BLaER1 treated with 17β-estradiol and CSF1 and Interleukin-3, amounts not matched to agents 10 nM and 100 nM (cell line): ENCODE results near the gene WDFY2.

Experiments
- H3K27ac ChIP-seq, 11 experiments: shearing (Covaris generic); formaldehyde crosslinking; 2 replicates each; pipeline ENCODE4 v1.8.1; 2022
- H3K27me3 ChIP-seq, 11 experiments: shearing (Covaris generic); formaldehyde crosslinking; 2 replicates each; pipeline ENCODE4 v1.8.1; 2022
- H3K36me3 ChIP-seq, 11 experiments: shearing (Covaris generic); formaldehyde crosslinking; 2 replicates each; pipeline ENCODE4 v1.8.1; 2022
- H3K4me1 ChIP-seq, 10 experiments: shearing (Covaris generic); formaldehyde crosslinking; 2 replicates each; pipeline ENCODE4 v1.8.1; 2022
- H3K4me2 ChIP-seq, 11 experiments: shearing (Covaris generic); formaldehyde crosslinking; 2 replicates each; pipeline ENCODE4 v1.8.1; 2022
- H3K4me3 ChIP-seq, 10 experiments: shearing (Covaris generic); formaldehyde crosslinking; 2 replicates each; pipeline ENCODE4 v1.8.1; 2022
- H3K9ac ChIP-seq, 11 experiments: shearing (Covaris generic); formaldehyde crosslinking; 2 replicates each; pipeline ENCODE4 v1.8.1; 2022
- H3K9me3 ChIP-seq, 11 experiments: shearing (Covaris generic); formaldehyde crosslinking; replicated peaks in 1 of 11; 2 replicates each; pipeline ENCODE4 v1.8.1; 2022
- H4K20me1 ChIP-seq, 11 experiments: shearing (Covaris generic); formaldehyde crosslinking; 2 replicates each; pipeline ENCODE4 v1.8.1; 2022
- Cebpa-rat ChIP-seq, 11 experiments: shearing (Covaris generic); IDR thresholded peaks; 2 replicates each; pipeline ENCODE4 v1.8.1; 2022

The WDFY2 gene

DNA sequence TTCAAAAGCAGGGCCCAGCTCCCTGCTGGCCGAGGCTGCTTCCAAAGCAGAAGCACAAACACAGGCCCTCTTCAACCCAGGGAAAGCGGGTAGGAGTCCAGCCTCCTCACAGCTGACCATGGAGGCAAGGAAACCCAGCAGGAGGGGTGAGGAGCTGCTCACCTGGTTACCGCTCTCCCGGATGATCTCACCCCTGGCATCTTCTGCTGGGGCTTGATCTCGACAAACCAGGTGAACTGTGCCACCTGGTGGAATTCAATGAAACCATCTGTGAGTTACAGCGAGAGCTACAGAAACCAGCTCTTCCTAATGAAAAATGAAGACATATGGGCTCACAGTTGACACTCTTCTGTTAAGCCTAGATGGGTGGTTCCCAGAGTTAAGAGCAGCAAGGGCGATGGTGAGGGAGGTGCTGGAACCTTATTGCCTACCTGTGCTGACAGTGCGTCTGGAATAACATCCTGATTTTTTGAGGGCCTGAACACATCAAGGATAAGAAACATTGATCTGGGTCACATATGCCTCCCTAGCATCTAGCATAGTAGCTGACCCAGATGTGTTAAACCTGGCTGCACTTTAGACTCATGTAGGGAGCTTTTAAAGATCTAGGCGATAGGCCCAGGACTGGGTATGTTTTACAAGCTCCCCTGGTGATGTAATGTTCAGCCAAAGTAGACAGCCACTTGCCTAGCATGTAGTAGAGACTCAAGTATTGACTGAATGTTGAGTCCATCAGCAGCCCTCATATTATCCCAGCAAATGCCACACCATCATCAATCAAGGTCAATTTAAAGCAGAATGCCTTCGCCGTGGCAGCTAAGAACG lies 213.6 kb downstream of the WDFY2 start:
- peaks cover 0 to 4% (median 0%) of the 10 kb centered on the region in 11 experiments; a peak in 2 of 22 replicates for H4K20me1 ChIP-seq
- no peak overlapping the region for H3K27ac ChIP-seq
- H3K9me3 ChIP-seq: no peaks in the 10 kb centered on the region
- H3K36me3 ChIP-seq: no peaks in the 10 kb centered on the region
- H3K9ac ChIP-seq: no peak overlapping the region
- no peak for TF ChIP-seq Cebpa-rat (IDR thresholded peaks at IDR 0.05)
- no peak overlapping the region for H3K4me2 ChIP-seq
- no peak overlapping the region for H3K4me3 ChIP-seq
- peaks cover 0 to 5% (median 0%) of the 10 kb centered on the region in 11 experiments; a peak in 1 of 22 replicates for H3K27me3 ChIP-seq
- peaks cover 51 to 61% (median 54%) of the 10 kb centered on the region in 10 experiments for H3K4me1 ChIP-seq

DNA sequence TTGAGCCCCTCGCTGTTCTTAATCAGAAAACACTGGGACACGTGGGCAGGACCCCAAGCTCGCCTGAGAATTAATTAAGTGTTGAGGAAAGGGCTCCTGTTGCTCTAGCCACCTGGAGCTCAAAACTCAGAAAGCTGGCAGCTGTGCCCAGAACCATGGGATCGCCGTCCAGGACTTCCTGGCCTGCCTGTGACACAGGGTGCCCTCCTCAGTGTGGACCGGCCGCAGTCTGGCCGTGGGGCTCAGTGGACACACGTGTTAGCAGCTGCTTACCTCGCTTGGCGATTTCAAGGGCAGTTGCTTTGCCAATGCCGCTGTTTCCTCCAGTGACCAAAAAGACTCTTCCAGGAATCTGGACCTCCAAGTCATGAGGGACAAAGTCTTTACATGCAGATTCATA lies 215.0 kb downstream of the WDFY2 start:
- Histone ChIP-seq H3K9me3 (no peaks in the 10 kb centered on the region), H3K4me1 (peaks cover 43 to 53% (median 48%) of the 10 kb centered on the region in 10 experiments), H3K4me2 (no peak overlapping the region), H3K27ac (no peak overlapping the region), H3K4me3 (no peak overlapping the region), H3K36me3 (no peaks in the 10 kb centered on the region), H3K27me3 (peaks cover 0 to 5% (median 0%) of the 10 kb centered on the region in 11 experiments; a peak in 1 of 22 replicates), H3K9ac (no peak overlapping the region), H4K20me1 (no peaks in the 10 kb centered on the region; a peak in 2 of 22 replicates)
- TF ChIP-seq Cebpa-rat (IDR thresholded peaks at IDR 0.05): no peak

DNA sequence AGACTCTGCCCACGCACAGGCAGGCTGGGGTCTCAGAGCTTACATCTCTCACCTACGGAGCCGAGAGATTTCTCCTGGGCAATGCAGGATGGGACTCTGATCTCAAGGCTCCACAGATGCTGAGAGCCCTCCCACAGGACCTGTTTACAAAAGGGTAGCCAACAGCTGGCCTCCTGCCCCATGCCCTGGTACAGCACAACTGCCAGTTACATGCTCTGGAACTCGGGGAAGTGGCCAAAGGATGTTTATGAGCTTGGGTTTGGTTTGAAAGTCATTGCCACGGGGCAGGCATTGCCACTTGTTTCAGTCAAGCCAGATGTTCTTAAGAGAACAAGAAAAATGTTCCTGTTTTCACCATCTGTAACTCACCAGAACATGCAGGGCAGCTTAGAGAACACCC lies 216.2 kb downstream of the WDFY2 start:
- Histone ChIP-seq H3K27me3 (peaks cover 0 to 5% (median 0%) of the 10 kb centered on the region in 11 experiments; a peak in 1 of 22 replicates), H3K4me1 (peaks cover 41 to 52% (median 47%) of the 10 kb centered on the region in 10 experiments), H3K36me3 (no peaks in the 10 kb centered on the region), H3K4me3 (no peak overlapping the region), H3K9ac (no peak overlapping the region), H3K27ac (no peak overlapping the region), H3K4me2 (peak overlapping the region; percentile 6 to 94 (median 30); a peak in 16 of 22 replicates), H3K9me3 (no peaks in the 10 kb centered on the region), H4K20me1 (no peaks in the 10 kb centered on the region; a peak in 1 of 22 replicates)
- no peak for TF ChIP-seq Cebpa-rat (IDR thresholded peaks at IDR 0.05)

DNA sequence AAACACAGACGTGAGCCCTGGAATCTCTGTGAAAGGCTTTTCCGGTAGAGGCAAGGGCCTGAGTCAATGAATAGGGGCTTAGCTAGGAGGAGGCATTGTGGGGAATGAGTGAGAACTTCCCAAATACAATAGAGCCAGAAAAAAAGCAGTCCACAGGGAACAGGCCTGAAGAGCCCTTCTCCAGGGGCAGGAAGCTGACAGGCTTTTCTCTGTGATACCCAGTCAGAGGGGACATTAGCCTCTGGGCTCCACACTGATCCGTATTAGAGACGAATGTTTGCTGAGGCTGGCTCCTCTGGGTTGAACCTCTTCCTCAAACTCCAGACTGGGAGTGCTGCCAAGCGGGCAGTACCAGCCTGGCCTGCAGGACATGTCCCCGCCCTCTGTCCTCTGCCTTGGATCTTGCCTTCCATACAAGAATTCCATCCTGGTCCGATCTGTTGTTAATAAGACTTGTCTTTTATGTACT lies 217.4 kb downstream of the WDFY2 start:
- no peaks in the 10 kb centered on the region for H3K36me3 ChIP-seq
- no peaks in the 10 kb centered on the region for H3K9me3 ChIP-seq
- H3K27ac ChIP-seq: peak overlapping the region in 2 of 11 experiments; percentile 35 to 97; a peak in 4 of 22 replicates
- H3K4me2 ChIP-seq: peak overlapping the region in 9 of 11 experiments; percentile 4 to 98 (median 91); a peak in 15 of 22 replicates
- no peak overlapping the region for H3K4me3 ChIP-seq
- H4K20me1 ChIP-seq: no peaks in the 10 kb centered on the region; a peak in 1 of 22 replicates
- H3K4me1 ChIP-seq: peaks cover 40 to 60% (median 53%) of the 10 kb centered on the region in 10 experiments
- H3K9ac ChIP-seq: peak overlapping the region in 2 of 11 experiments; percentile 29 to 35; a peak in 2 of 22 replicates
- no peak for TF ChIP-seq Cebpa-rat (IDR thresholded peaks at IDR 0.05)
- peaks cover 0 to 5% (median 0%) of the 10 kb centered on the region in 11 experiments; a peak in 1 of 22 replicates for H3K27me3 ChIP-seq

DNA sequence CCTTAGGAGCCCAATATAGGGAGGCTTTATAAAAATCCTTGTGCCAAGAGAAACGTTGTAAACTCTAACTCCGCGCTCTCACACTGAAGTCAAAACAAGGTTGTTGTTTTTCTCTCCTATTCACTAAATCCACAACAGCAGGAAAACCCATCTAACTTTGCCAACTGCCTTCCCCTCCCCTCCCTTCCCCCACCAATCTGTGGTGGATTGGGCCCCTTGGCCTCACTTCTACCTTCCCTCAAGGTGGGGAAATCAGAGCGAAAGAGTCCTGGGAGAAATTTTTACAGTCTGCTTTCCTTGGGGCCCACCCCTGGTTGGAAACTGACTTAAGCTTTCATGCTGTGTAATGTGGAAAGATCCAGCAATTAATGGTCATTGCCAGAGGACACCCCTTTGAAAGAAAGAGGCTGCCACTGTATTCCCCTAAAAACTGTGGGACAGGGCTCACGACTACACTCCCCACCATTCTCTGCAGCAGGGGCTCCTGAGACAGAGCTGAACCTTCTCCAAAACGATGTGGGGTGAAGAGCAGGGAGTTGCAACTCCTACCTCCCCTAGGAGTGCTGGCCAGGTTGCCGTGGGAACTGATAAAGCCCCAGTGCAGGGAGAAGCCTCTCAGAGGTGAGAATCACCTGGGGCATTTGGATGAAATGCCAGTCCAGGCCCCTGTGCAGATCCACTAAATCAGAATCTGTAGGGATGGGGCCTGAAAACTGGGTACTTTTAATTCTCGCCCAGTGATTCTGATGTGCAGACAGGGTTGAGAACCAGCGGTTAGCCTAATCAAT lies 218.6 kb downstream of the WDFY2 start:
- Histone ChIP-seq H3K27ac (peak overlapping the region; percentile 93 to 99 (median 97)), H3K36me3 (no peaks in the 10 kb centered on the region), H3K9ac (peak overlapping the region; percentile 90 to 99 (median 95)), H3K4me2 (peak overlapping the region; percentile 84 to 98 (median 91)), H3K4me1 (peaks cover 40 to 64% (median 54%) of the 10 kb centered on the region in 10 experiments), H3K4me3 (peak overlapping the region; percentile 70 to 84 (median 76)), H3K27me3 (peaks cover 0 to 5% (median 0%) of the 10 kb centered on the region in 11 experiments; a peak in 1 of 22 replicates), H4K20me1 (no peaks in the 10 kb centered on the region; a peak in 1 of 22 replicates), H3K9me3 (no peaks in the 10 kb centered on the region)
- TF ChIP-seq Cebpa-rat (IDR thresholded peaks at IDR 0.05): no peak

DNA sequence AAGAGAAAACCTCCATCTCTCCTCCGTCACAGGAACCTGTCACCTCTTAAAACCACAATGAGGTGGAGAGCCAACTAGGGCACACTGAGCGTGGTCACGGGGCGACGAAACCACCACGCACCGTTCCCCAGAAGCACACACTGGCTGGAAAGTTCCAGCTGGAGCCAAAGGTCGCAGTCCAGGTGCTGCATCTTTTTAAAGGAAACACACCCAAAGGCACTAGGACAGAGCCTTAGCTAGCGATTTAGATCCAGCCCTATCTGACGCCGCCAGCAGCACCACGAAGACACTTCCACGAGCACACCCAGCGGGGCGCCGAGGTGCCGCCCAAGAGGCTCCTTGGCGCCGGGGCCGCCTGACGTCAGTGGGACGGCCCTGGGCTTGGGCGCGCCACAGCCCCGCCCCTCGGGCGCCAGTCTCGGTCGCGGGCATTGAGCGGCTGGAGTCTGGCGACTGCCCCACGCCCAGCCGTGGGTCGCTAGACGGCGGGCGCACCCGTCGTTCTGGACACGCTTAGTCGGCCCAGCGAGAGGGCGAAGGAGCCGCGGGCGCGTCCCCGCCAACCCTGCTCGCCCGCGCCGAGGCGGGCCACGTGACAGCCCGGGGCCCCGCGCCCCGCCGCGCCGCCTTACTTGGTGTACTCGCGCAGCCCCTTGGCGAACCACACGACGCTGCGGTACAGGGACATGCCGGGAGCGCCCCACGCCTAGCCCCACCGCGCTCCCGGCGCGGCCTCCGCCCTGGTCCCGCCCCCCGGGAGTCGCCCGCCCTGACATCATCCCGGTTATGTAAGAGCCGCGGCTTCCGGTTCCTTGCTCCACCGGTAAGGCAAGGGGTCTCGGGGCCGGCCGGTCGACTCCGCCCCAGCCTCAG lies 219.4 kb downstream of the WDFY2 start, which contains the start of gene DHRS12:
Gene DHRS12 (minus strand): TSS at position 742 of the 873 bp plus-strand sequence. CDS start 4,504 bp downstream, outside the sequence.
- Histone ChIP-seq H4K20me1 (no peaks in the 10 kb centered on the region; a peak in 1 of 22 replicates), H3K4me3 (peak within 1 kb of the TSS; percentile 70 to 84 (median 76)), H3K36me3 (no peaks in the 10 kb centered on the region), H3K9ac (peak within 1 kb of the TSS; percentile 90 to 99 (median 95)), H3K9me3 (no peaks in the 10 kb centered on the region), H3K4me1 (peaks cover 40 to 68% (median 56%) of the 10 kb centered on the region in 10 experiments), H3K27ac (peak within 1 kb of the TSS; percentile 93 to 99 (median 97)), H3K27me3 (peaks cover 0 to 5% (median 0%) of the 10 kb centered on the region in 11 experiments; a peak in 1 of 22 replicates), H3K4me2 (peak within 1 kb of the TSS; percentile 84 to 98 (median 91))
- TF ChIP-seq Cebpa-rat (IDR thresholded peaks at IDR 0.05): no peak

DNA sequence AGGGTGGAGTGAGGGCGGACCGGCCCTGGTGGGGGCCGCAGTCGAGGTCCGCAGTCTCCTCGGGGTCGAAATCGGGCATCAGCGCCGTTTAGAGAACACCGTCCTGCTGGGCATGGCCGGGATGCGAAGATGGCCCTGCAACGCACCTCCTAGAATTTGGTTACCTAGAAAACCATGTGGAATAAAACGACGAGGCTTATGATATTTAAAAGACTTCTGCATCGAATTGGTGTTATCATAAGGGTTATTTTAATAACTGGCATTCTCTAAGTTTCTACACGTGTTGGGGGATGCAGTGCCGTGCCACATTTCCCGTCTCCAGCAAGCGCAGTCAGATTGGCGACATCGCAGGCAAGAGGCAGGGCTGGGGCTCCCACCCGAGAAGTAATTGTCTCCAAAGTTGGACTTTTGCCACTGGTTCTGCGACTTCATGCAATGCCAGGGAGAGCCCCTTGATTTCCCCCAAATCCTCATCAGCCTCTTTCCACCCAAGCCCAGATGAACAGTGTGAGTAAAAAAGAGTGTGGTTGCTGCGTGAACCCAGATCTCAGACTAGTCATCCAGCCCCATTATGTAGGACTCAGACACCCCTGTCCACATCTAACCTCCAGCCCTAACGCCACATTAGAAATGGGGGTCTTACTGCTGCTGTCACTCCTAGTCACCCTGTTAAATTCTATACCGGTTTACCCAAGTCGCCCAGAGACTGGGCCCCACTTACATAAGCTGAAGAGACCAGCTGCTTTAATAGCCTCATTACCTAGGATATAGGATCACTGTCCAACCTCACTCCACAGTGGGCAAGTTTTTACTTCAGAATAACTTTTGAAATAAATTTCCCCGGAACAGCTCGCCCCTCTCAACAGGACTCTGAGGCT lies 220.3 kb downstream of the WDFY2 start:
- H3K27ac ChIP-seq: peak overlapping the region; percentile 93 to 99 (median 97)
- H3K27me3 ChIP-seq: peaks cover 0 to 5% (median 0%) of the 10 kb centered on the region in 11 experiments; a peak in 1 of 22 replicates
- H3K9me3 ChIP-seq: 0 out of 22 replicates have a peak, but pooled peaks cover 0 to 4% (median 0%) of the 10 kb centered on the region in 11 experiments
- H3K9ac ChIP-seq: peak overlapping the region; percentile 90 to 99 (median 95)
- no peaks in the 10 kb centered on the region for H4K20me1 ChIP-seq
- H3K4me1 ChIP-seq: peaks cover 40 to 68% (median 56%) of the 10 kb centered on the region in 10 experiments
- TF ChIP-seq Cebpa-rat (IDR thresholded peaks at IDR 0.05): no peak
- H3K4me2 ChIP-seq: peak overlapping the region; percentile 84 to 98 (median 91)
- H3K4me3 ChIP-seq: peak overlapping the region; percentile 70 to 84 (median 76)
- H3K36me3 ChIP-seq: no peaks in the 10 kb centered on the region
